Right atrium auricular region (tissue), 2 donors: ENCODE results near the gene RNU5B-1. TPM values are rescaled to one million over a fixed set of nuclear protein-coding genes. Genes with fewer than 3 reads are reported as not detected.

Source experiments
- DNase-seq: peaks from one replicate; pipeline ENCODE4 v3.0.0-alpha.2; 2019; ENCODE audit warnings: low spot score
- H3K27ac ChIP-seq, 2 donors: fragments of 200-600 bp; sonication (generic); 1 replicate in 1 of 2; 2 replicates in 1 of 2; pipeline ENCODE4 v1.5.1; 2016 to 2019
- H3K27me3 ChIP-seq, 2 donors: fragments of 200-600 bp; sonication (generic); one replicate each; pipeline versions ENCODE4 v1.5.1 to v1.6.0; 2017 to 2019
- H3K36me3 ChIP-seq: fragments of 200-600 bp; sonication (generic); one replicate; pipeline ENCODE4 v1.5.1; 2016
- H3K4me1 ChIP-seq, 2 donors: fragments of 200-600 bp; sonication (generic); one replicate each; pipeline versions ENCODE4 v1.5.1 to v1.6.0; 2017 to 2019
- H3K4me3 ChIP-seq, 2 donors: fragments of 200-600 bp; sonication (generic); 1 replicate in 1 of 2; 2 replicates in 1 of 2; pipeline ENCODE4 v1.5.1; 2017 to 2019; ENCODE audit warnings: mild to moderate bottlenecking in 1 of 2, moderate library complexity in 1 of 2
- H3K9me3 ChIP-seq, 2 donors: fragments of 200-600 bp; sonication (generic); one replicate each; pipeline ENCODE4 v1.5.1; 2019
- total RNA-seq, 2 donors: library from RNA; depleted of rRNA; stranded (reverse); fragments of >200 nt; gene quantifications; one replicate each; pipeline ENCODE4 v1.1.0, GENCODE V29; 2016
- TF ChIP-seq, protein P1 (sequence below), 2 donors: fragments of 200-600 bp; sonication (generic); IDR thresholded peaks; one replicate each; pipeline ENCODE4 v1.5.1; 2019; ENCODE audit warnings: antibody characterized with exemption in 2 of 2

The RNU5B-1 gene
- total RNA-seq, 2 donors from 2014 or later = not detected

DNA sequence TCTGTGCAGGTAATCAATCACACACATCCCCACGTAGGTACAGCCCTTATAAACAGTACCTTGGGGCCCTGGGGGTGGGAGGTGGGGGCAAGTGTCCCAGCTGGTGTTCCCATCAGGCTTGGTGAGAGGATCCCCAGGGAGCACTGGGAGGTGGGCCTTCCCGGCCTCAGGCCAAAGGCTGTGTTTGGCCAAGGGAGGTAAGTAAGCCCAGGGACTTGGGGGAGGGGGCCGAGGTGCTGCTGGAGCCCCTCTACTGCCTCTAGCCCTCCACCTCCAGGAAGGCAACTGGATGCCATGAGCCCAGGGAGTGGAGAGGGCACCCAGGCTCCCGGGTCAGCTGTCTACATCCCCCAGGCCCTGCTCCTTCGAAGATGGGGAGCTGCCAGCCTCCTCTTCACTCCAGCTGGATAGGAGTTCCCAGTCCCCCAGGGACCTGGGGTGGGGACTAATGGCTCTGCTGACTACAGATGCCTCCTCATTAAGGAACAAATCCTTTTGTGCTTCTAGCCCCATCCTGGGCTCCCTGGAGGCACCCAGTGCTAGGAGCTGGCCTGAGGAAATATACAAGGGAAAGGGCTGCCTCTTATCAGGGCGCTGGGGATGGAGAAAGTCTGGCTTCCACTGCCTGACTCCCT, 33.1 kb downstream of the RNU5B-1 start:
- Histone ChIP-seq H3K27ac (no peak overlapping the region), H3K4me1 (no peaks in the 10 kb centered on the region), H3K9me3 (no peaks in the 10 kb centered on the region), H3K27me3 (no peaks in the 10 kb centered on the region), H3K36me3 (no peaks in the 10 kb centered on the region), H3K4me3 (no peak overlapping the region)
- TF ChIP-seq, protein P1, sequence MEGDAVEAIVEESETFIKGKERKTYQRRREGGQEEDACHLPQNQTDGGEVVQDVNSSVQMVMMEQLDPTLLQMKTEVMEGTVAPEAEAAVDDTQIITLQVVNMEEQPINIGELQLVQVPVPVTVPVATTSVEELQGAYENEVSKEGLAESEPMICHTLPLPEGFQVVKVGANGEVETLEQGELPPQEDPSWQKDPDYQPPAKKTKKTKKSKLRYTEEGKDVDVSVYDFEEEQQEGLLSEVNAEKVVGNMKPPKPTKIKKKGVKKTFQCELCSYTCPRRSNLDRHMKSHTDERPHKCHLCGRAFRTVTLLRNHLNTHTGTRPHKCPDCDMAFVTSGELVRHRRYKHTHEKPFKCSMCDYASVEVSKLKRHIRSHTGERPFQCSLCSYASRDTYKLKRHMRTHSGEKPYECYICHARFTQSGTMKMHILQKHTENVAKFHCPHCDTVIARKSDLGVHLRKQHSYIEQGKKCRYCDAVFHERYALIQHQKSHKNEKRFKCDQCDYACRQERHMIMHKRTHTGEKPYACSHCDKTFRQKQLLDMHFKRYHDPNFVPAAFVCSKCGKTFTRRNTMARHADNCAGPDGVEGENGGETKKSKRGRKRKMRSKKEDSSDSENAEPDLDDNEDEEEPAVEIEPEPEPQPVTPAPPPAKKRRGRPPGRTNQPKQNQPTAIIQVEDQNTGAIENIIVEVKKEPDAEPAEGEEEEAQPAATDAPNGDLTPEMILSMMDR (IDR thresholded peaks at IDR 0.05) = no peak
- DNase-seq = no peak

DNA sequence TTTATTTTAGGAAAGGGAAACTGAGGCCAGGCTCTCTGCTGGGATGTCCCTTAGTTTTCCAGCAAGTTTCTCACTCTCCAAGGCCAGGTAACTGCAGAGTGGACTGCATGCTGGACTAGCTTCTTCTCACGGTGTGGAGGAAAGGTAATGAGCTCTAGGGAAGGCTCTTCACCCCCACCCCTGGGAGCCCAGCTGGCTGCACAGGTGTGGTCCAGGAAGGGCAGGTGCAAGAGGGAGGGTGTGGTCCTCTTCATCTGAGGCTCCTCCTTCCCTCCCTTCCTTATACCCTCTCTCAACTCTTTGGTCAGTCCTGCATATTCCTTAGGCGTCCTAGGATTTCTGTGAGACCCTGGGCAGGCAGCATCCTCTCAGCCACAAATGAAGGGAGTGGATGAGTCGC, 33.9 kb downstream of the RNU5B-1 start:
- H3K4me1 ChIP-seq = no peaks in the 10 kb centered on the region
- H3K27ac ChIP-seq = no peak overlapping the region
- H3K4me3 ChIP-seq = no peak overlapping the region
- no peak for DNase-seq
- TF ChIP-seq, protein P1 (IDR thresholded peaks at IDR 0.05) = no peak
- H3K36me3 ChIP-seq = no peaks in the 10 kb centered on the region
- no peaks in the 10 kb centered on the region for H3K27me3 ChIP-seq
- no peaks in the 10 kb centered on the region for H3K9me3 ChIP-seq

DNA sequence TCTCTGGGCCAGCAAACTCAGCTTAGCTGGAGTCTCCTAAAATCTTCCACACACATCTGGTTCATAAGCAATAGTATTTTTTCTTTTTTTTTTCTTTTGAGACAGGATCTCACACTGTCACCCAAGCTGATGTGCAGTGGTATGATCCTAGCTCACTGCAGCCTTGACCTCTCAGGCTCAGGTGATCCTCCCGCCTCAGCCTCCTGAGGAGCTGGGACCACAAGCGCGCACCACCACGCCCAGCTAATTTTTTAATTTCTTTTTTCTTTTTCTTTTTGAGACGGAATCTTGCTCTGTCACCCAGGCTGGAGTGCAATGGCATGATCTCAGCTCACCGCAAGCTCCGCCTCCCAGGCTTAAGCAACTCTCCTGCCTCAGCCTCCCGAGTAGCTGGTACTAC, 34.3 kb downstream of the RNU5B-1 start:
- no peaks in the 10 kb centered on the region for H3K4me1 ChIP-seq
- H3K9me3 ChIP-seq = no peaks in the 10 kb centered on the region
- H3K27ac ChIP-seq = no peak overlapping the region
- DNase-seq = no peak
- H3K27me3 ChIP-seq = no peaks in the 10 kb centered on the region
- TF ChIP-seq, protein P1 (IDR thresholded peaks at IDR 0.05) = no peak
- H3K4me3 ChIP-seq = no peak overlapping the region
- H3K36me3 ChIP-seq = no peaks in the 10 kb centered on the region

DNA sequence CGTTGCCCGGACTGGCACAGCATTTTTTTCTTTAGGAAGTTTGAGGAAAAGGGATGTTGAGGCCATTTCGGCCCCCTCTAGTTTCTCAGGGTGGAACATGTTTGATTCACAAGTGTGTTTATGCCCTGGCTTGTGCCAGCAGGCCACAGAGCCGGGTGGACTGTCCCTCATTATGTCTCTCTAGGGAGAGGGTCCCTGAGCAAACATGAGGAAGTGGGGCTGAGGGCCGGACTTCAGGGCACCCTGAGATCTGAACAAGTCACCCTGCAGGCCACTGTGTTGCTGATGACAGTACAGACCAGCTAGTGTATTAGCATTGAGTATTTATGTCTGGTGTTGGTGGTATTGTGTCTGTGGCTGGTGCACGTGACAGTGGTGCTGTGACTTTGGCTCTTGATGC, 34.9 kb downstream of the RNU5B-1 start:
- no peak overlapping the region for H3K4me3 ChIP-seq
- no peaks in the 10 kb centered on the region for H3K27me3 ChIP-seq
- no peaks in the 10 kb centered on the region for H3K36me3 ChIP-seq
- no peak for DNase-seq
- no peak overlapping the region for H3K27ac ChIP-seq
- no peaks in the 10 kb centered on the region for H3K4me1 ChIP-seq
- TF ChIP-seq, protein P1 (IDR thresholded peaks at IDR 0.05) = no peak
- no peaks in the 10 kb centered on the region for H3K9me3 ChIP-seq

DNA sequence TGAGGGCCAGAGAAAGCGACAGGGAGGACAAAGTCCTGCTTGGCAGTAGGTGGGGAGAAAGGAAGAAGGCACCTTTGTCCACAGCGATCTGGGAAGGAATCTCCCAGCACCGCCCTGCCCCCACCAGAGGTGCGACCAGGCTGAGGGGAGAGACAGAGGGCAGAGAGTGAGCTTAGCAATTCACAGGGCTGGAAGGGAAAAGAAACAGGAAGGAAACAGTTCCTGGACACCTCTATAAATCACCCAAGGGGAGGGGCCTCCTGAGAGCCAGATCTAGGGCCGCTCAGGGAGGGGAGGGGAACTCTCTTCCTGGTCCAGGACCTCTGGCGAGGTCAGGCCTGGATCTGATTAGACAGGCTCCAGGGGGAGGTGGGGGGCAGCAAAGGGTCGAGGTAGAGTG, 35.4 kb downstream of the RNU5B-1 start:
- H3K27me3 ChIP-seq = no peaks in the 10 kb centered on the region
- H3K4me3 ChIP-seq = no peak overlapping the region
- H3K27ac ChIP-seq = no peak overlapping the region
- DNase-seq = no peak
- no peaks in the 10 kb centered on the region for H3K36me3 ChIP-seq
- TF ChIP-seq, protein P1 (IDR thresholded peaks at IDR 0.05) = no peak
- H3K4me1 ChIP-seq = no peaks in the 10 kb centered on the region
- H3K9me3 ChIP-seq = no peaks in the 10 kb centered on the region

DNA sequence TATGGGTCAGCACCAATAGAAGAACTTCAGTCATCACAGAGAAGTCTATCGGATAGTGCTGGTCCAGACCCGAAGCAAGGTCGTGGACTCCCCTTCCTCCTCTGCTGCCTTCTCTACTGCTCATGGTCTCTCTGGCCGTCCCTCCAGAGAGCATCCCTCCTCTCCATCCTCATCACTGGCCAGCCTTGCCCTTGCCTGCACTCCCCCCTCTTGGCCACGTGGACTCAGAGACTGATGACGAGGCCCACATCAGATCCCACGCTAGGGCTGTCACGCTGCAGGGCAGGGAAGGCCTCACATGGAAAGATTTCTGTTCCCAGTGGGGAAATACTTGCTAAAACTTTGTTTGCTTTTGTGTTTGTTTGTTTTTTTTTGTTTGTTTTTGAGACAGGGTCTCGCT, 38.0 kb downstream of the RNU5B-1 start:
- DNase-seq = no peak
- H3K9me3 ChIP-seq = no peaks in the 10 kb centered on the region
- no peak overlapping the region for H3K27ac ChIP-seq
- TF ChIP-seq, protein P1 (IDR thresholded peaks at IDR 0.05) = no peak
- H3K4me3 ChIP-seq = no peak overlapping the region
- H3K27me3 ChIP-seq = no peaks in the 10 kb centered on the region
- no peaks in the 10 kb centered on the region for H3K36me3 ChIP-seq
- no peaks in the 10 kb centered on the region for H3K4me1 ChIP-seq
